NOMO-1 treated with DMSO at 0.1 percent for 48 hours (cell line): ENCODE results near the gene MTHFD1.

Source experiments
- DNase-seq: peaks from one replicate; lab custom pipeline; 2025; ENCODE audit not compliant: unreplicated experiment; lab: John Stamatoyannopoulos, UW

Gene MTHFD1

GRCh38 chr14:64444984-64445845 is 57.1 kb downstream of the MTHFD1 start:
- peak; percentile 89 for DNase-seq

GRCh38 chr14:64447876-64448670 is 59.9 kb downstream of the MTHFD1 start:
- no peak for DNase-seq

GRCh38 chr14:64450255-64450654 is 62.1 kb downstream of the MTHFD1 start:
- no peak for DNase-seq

GRCh38 chr14:64454671-64455070 is 66.5 kb downstream of the MTHFD1 start:
- DNase-seq, result no peak

- no peak for DNase-seq
Observed at GRCh38 chr14:64459405-64460136, 71.4 kb downstream of the MTHFD1 start.

GRCh38 chr14:64461221-64461620 is 73.1 kb downstream of the MTHFD1 start:
- no peak for DNase-seq

- DNase-seq, result no peak
Observed at GRCh38 chr14:64463195-64463594, 75.0 kb downstream of the MTHFD1 start.

DNA sequence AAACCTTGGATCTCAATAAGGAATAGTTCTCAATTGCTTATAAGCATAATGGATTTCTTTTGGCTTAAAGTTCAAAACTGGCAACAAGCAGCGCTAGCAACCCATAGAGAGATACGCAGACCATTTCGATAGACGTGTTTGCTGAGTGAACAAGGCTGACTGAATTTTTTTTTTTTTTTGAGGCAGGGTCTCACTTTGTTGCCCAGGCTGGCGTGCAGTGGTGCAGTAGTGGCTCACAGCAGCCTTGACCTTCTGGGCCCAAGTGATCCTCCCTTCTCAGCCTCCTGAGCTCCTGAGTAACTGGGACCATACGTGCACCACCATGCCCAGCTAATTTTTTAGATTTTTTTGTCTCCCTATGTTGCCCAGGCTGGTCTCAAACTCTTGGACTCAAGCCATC is 75.7 kb downstream of the MTHFD1 start:
- DNase-seq, result no peak

DNA sequence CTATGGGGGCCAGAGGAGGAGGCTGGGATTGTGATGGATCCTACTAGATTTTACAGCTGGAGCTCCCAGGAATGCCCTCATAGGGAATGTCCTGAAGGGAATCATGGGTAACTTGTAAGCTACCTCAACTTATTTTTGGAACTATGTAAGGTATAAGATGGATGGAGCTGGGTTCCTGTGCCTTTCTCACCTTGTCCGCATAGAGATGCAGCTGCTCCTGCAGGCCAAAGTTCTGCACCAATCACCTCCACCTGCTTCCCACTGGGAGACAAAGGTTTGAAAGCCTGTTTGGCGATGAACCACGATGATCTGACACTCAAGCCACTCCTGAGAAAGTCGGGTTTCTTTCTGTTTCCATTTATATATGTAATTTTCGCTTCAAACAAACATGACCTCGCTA is 76.5 kb downstream of the MTHFD1 start:
- DNase-seq, result no peak

GRCh38 chr14:64465191-64465822 is 77.2 kb downstream of the MTHFD1 start, which contains the start of gene AKAP5:
Gene AKAP5, plus strand, starts transcription at chr14:64465499. Its CDS starts 2,896 bp downstream, at chr14:64468395.
- DNase-seq, result peak; percentile 17

GRCh38 chr14:64465831-64466554 is 77.8 kb downstream of the MTHFD1 start:
- no peak for DNase-seq

DNA sequence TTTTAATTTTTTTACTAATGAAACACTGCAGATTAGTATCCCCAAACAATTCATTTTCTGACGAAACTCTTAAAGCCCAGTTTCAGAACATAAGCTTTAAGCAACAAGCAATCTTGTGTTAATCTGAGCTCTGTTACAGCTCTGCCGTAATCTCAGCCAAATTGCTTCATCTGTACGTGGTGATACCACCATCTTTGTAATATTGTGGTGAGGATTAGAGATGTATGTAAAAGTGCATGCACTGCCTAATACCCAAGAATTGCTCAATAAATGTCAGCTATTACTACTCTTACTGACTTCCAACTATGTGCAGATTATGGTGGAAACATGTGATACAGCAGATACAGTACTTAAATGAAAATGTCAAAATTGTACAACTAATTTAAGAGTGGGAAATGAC is 78.9 kb downstream of the MTHFD1 start:
- DNase-seq, result no peak

GRCh38 chr14:64467566-64467965 is 79.4 kb downstream of the MTHFD1 start:
- no peak for DNase-seq

DNA sequence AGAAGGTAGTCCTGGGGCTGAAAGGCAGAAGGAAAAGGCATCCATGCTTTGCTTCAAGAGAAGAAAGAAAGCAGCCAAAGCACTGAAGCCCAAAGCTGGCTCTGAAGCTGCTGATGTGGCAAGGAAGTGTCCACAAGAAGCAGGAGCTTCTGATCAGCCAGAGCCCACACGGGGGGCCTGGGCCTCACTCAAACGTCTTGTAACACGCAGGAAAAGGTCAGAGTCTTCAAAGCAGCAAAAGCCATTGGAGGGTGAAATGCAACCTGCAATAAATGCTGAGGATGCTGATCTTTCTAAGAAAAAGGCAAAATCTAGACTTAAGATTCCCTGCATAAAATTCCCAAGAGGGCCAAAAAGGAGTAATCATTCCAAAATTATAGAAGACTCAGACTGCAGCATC is 80.3 kb downstream of the MTHFD1 start:
- DNase-seq, result no peak

DNA sequence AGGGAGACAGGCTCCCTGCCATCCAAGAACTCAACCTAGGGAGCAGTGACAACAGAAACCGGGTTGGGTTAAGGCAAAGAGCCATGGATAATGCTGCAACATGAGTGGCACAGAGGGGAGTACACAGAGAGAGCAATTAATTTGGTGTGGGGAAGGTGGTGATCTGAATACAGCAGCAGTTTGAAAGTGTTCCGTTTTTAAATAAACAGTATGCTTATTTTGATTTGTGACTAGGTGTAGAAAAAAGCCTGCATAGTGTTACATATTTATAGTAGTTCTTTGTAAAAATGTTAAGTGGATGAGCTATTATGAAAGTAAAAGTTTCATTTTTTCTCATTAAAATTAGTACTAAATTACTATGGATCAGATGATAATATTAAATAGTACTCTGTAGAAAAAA is 85.9 kb downstream of the MTHFD1 start:
- no peak for DNase-seq

- DNase-seq, result no peak
Observed at GRCh38 chr14:64474698-64475097, 86.5 kb downstream of the MTHFD1 start.

DNA sequence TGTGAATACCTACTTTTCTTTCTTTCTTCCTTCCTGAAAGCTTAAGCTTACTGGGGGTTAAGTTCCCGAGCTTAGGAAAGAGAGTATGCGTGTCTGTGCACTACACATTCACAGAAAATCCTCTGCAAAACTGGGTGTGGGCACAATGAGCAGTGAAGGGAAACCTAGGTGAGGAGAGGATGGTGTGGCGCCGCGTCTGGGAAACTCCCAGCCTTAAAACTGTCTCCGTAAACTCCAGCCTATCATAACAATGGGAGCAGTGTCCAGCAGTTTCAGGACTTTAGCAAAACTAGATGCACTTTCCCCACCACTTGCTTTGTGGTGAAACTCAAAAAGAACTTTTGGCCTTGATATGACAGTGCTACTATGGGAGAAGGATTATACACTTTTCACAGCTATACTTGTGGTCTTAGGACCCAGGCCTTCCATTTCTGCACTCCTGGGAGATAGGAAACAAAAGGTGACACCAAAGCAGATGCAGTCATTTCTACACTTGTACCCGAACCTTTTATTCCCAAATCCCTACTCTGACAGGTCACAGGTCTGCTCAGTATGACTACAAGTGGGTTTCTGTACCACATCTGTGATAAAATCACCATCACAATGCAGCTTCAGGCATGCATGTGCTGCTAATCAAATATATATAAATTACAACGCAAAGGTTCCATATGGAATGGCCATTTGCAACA is 87.6 kb downstream of the MTHFD1 start:
- DNase-seq, result no peak

GRCh38 chr14:64476438-64476837 is 88.3 kb downstream of the MTHFD1 start:
- DNase-seq, result no peak

DNA sequence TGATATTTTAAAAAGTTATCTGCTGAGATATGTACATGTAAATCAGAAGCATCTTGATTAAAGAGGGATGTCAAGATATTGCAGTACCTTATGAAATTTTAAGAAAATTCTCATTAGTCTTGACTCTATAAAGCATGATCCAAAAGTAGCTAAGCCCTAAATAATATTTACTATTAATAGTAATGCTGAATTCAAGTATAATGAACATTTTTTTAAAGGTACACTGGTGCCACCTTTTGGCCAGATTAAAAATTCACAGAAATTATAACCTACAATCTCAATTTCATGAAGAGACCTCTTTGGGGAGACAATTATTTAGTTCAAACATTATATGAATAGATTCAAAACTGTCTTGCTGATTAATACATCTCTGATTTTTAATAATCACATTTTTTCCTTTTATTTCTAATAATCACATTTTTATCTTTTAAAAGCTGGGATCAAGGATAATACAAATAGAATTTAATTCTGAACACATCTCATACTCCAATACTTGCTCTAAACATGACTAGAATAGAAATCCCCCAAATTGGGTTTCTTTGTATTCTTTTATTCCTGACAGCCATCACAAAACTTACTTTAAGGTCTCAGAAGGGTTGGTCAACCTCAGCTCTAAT is 90.6 kb downstream of the MTHFD1 start:
- no peak for DNase-seq
